Mammary microvascular endothelial cell (primary cell): ENCODE data around the gene SNX2. TPM values are rescaled to one million over a fixed set of nuclear protein-coding genes. Genes with fewer than 3 reads are reported as not detected.

Experiments used
- total RNA-seq: library from RNA; depleted of rRNA; stranded (reverse); fragments of >200 nt; gene quantifications from 2 replicates; pipeline ENCODE4 v1.2.3, GENCODE V29; 2015

Gene SNX2, protein sequence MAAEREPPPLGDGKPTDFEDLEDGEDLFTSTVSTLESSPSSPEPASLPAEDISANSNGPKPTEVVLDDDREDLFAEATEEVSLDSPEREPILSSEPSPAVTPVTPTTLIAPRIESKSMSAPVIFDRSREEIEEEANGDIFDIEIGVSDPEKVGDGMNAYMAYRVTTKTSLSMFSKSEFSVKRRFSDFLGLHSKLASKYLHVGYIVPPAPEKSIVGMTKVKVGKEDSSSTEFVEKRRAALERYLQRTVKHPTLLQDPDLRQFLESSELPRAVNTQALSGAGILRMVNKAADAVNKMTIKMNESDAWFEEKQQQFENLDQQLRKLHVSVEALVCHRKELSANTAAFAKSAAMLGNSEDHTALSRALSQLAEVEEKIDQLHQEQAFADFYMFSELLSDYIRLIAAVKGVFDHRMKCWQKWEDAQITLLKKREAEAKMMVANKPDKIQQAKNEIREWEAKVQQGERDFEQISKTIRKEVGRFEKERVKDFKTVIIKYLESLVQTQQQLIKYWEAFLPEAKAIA
- 36.8 and 38.8 TPM in 2 replicates for total RNA-seq

GRCh38 chr5:122774861-122775549 lies at the start of gene SNX2:
TSS of gene SNX2 (plus strand) at chr5:122775080. CDS start at chr5:122775104, 24 bp downstream.

GRCh38 chr5:122845229-122846050 lies 70.6 kb downstream of the SNX2 start, which contains the start of gene SNX24:
TSS of gene SNX24 (plus strand) at chr5:122845613. CDS start at chr5:122845634, 21 bp downstream.

Other genes starting within 250 kb of the SNX2 start
- gene SNX24, start 70.5 kb downstream of the SNX2 start, total RNA-seq: 6.3 and 8.7 TPM in 2 replicates